GM21825 (cell line): ENCODE measurements around the gene TANGO6.

Experiments used
- ATAC-seq: cut with Tn5 transposase; IDR thresholded peaks from one replicate; pipeline ENCODE4 v1.9.1; 2021; ENCODE audit warnings: mild to moderate bottlenecking, moderate library complexity; ENCODE audit not compliant: unreplicated experiment

Gene TANGO6

GRCh38 chr16:68860978-68861892 lies 17.9 kb downstream of the TANGO6 start:
- ATAC-seq: no peak

DNA sequence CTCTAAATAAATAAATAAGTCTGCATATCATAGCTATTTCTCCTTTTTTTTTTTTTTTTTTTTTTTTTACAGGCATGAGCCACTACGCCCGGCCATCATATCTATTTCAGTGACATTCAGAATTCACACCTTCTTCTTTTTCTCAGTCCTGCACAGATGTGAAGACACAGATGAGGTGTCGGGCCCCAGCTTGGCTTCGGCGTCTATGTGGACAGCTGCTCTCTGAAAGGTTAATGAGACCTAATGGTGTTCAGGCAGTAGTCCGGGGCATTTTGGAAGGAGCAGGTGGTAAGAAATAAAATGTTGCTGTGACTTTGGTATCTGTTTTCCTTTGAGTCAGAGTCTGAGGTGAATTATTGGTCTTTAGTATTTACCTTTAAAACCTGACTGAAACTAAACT lies 23.6 kb downstream of the TANGO6 start:
- ATAC-seq: no peak

DNA sequence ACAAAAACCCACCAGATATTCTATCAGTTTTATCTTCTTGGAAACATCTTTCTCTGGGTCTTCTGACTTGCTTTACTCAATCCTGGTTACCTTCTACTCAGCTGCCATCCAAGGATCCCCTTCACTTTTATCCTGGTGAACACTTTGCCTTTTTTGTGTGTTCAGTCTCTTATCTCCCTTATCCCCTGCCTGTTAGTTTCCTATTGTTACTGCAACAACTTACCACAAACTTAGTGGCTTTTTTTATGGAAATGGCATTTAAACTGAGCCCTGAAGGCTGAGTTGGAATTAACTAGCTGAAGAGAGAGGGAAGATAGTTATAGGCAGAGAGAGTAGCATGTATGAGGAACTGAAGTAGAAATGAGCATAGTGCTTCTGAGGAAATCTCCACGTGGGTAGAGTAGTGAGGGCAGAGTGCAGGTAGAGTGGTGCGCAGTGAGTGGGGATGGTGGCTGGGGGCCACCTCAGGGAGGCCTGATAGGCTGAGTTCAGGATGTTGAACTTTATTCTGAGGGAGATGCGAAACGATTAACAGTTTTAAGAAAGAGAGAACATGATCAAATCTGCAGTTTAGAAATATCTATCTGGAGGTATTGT lies 26.3 kb downstream of the TANGO6 start:
- ATAC-seq: no peak

DNA sequence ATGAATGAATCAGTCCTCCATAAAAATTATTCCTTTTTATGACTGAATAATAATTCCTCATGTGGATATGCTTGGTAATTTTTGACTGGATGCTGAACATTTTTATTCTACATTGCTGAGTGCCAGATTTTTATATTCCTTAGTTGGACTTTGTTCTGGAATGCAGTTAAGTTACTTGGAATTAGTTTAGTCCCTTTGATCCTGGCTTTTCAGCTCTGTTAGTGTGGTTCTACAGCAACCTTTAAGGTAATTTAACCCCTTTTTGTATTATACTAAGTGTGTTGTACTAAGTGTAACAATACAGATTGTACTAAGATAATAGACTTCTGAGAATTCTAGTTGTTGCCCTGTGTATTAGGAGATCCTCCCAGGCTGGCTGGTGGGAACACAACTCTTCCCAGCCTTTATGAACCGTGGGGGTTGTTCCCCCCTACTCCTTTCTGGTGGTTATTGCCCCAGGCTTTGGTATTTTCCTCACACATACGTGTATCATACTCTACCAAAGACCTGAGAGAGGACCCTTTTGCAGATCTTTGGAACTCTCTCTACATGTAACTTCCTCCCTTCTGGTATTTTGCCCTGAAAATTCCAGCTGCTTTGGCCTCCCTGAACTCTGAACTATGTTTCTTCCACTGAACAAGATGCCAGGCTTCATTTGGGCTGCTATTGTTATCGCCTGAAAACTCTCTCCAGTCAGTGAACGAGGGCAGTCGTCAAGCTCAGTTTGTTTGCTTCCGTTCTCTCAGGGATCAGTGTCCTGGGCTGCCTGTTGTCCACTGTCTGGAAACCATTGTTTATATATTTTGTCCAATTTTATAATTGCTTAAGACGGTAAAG lies 30.5 kb downstream of the TANGO6 start:
- no peak for ATAC-seq

DNA sequence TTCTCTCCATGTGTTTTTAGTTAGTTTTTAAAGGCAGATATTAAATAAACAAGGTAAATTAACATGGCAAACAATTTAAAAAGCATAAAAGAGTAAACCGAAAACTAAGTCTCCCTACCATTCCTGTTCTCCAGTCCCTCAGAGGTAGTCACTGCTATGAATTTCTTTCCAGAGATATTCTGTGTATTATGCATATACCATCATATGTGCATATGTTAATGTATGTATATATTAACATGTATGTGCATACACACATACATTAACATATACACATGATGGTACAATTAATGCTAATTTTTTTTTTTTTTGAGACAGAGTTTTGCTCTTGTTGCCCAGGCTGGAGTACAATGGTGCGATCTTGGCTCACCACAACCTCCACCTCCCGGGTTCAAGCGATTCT lies 32.5 kb downstream of the TANGO6 start:
- ATAC-seq: no peak

GRCh38 chr16:68883685-68884084 lies 40.4 kb downstream of the TANGO6 start:
- ATAC-seq: no peak

DNA sequence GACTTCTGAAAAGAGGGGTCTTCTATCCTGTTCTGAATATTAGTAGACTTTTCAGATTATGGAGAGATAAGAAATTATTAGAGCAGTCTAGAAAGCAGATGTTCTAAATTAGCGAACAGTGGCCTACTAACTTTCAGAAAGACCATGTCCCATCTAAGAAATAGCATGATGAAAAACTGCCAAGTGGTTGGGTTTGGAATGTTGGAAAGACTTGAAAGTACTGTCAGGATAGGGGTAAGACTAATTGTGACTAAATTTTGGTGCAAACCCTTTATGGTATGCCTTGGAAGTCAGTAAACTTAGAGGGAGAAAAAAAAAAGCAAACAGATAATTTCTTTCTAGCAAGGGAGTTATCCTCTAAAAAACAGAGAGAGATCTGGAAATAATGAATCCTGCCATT lies 41.1 kb downstream of the TANGO6 start:
- ATAC-seq: no peak

- no peak for ATAC-seq
Observed at GRCh38 chr16:68884861-68885720, 41.8 kb downstream of the TANGO6 start.

- no peak for ATAC-seq
Observed at GRCh38 chr16:68887107-68887506, 43.8 kb downstream of the TANGO6 start.

DNA sequence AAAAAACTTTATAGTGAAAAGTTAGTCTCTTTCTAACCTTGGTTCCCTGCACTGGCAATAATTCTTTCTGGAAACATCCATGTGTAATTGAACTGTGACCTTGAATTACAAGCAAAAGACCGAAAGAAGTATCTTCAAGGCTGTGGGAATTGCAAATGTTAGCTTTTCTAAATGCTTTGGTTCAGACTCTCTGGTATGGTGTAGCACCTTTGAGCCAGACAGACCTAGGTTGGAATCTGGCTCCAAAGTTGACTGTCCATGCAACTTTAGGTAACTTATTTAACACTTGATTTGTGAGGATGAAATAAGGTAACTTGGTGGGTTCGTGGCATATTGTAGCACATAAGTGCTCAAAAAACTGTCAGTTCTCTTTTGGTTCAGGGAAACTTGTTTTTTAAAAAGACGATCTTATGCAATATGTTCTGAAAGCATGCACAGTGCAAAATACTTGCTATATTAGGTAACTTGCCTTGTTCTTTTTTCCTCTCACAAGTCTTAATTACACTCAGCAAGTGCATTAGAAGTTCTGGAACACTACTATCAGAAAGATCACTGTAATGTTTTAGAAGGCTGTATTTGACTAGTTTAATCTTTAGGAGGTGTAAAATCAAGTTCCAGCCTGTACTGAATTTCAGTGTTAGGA lies 46.3 kb downstream of the TANGO6 start:
- ATAC-seq: no peak

DNA sequence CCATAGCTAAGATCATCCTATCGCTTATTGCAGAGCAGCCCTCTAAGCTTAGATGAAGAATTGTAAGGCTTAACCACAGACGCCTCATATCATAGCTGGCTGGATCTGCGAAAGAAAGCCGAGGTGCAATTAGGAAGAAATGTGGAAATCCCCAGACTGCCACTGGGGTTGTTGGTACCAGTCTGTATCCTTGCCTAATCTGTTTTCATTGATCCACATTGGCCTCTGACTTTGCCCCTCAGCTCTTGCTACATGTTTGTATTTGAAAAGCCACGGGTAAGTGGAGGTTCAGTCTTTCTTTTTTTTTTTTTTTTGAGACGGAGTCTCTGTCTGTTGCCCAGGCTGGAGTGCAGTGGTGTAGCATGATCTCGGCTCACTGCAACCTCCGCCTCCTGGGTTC lies 48.9 kb downstream of the TANGO6 start:
- no peak for ATAC-seq

- ATAC-seq: no peak
Observed at GRCh38 chr16:68892898-68893297, 49.6 kb downstream of the TANGO6 start.

DNA sequence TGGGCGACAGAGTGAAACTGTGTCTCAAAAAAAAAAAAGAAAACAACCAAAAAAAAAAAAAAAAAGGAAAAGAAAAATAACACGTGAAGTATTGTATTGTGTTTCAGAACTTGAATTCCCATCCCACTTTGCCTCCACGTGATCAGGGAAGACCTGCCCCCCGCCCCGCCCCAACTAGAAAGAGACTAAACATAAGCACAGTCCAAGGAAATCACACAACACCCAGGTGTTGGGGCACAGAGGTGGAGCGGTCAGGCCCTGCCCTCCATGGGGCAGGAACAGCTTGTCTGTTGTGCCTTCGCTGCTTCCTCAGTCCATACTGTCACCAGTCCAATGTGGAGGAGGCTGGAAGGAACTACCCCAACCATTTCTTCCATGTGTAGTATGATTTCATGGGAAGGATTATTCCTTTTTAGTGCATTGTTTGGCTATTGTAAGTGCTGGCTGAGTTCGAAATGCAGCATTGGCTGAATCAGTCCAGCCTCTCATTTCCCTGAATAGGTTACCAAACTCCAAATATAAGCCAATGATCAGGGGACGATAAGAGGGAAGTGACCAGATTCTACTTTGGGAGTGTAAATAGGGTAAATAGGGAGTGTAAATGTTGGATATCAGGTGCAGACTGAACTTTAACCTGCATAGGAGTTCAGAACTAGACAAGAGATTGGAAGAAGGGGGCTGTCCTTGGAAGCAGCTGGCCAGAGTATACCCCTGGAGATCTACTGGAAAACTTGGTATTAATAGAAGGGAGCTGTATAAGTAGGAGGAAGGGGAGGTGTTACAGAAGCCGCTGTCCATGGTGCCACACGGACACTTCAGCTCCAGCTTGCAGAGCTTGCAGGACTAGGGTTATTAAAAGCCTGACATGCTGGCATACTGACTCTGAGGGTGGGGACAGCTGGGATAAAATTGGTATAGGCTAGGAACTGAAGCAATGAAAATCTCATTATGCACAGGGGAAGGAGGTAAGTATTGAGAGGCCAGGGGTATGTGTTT lies 50.7 kb downstream of the TANGO6 start:
- ATAC-seq: no peak

DNA sequence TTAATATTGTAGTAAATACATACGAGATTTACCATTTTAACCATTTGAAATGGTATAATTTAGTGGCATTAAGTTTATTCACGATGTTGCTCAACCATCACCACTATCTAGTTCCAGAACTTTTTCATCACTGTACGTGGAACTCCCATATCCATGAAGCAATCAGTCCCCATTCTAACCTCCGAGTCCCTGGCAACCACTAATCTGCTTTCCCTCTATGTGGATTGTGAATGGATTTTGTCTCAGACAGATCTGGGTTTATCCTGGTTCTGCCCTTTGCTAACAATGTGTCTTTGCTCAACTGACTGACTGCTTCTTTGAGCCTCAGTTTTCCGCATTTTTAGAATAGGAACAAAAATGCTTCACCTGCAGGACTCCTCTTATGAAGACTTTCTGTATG lies 51.4 kb downstream of the TANGO6 start:
- ATAC-seq: no peak

DNA sequence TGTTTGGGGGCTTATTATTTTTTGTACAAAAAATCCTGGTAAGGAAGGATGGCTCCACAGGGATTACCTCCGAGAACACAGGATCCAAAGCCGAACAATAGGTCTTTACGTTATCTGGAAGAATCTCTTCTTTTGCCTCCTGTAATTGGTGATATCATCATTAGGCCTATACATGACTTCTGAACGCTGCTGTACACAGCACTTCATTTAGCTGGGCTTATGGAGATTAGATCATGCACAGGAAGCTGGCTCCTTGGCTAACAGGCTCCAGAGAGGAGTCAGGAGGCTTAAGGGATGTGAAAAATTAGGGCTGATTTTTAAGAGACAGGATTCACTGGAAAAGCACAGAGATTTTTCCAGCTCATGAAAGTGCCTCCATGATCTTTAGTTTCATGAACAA lies 54.7 kb downstream of the TANGO6 start:
- no peak for ATAC-seq

GRCh38 chr16:68900009-68900408 lies 56.7 kb downstream of the TANGO6 start:
- no peak for ATAC-seq

DNA sequence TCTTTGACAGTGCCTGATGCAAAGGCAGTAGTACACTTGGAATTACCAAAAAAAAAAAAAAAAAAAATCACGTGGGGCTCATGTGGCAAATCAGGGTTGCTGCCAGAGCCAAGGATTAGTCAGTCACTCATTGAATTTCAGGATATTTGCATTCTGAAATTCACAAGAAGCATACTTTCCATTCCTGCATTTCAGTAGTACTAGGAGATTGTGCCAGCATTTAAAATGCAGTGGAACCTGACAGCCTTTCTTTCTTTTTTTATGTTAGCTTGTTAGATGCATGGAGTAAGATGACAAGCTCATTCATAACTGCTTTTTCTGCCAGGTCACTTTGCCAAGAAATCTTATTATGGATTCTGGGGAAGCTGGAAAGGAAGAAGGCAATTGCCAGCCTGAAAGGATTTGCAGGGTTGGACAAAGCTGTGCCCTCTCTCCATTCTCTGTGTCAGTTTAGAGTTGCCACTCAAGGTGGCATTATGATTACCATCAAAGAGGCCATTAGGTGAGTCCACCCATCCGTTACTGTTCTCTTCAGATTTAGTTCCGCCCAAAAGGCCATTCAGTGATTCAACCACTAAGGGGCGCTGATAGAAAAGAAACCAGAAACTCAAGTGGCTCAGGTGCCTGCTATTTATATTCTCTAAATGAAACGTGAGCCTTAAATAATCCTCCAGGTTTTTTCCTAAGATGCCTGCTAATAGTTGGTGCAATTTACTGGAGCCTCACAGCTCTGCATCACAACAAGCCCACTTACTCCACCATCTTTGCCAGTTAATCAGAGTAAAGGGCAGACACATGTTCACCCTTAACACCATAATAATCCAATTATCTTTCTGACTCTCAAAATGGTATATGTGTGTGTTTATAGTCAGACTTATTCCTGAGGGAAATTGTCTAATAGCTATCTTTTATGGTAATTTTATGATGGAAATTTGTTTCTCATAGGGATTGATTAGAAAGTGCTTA lies 59.0 kb downstream of the TANGO6 start:
- ATAC-seq: no peak

GRCh38 chr16:68902969-68903345 lies 59.6 kb downstream of the TANGO6 start:
- ATAC-seq: no peak
